Adrenal gland (tissue), 5 donors: ENCODE results near the gene TRIM27.

Experiments used
- CTCF ChIP-seq, 6 experiments: fragments of 450-650 bp in 4 of 6; fragments of 200-600 bp in 2 of 6; sonication (generic) in 1 of 6; IDR thresholded peaks; 1 replicate in 5 of 6; 2 replicates in 1 of 6; pipeline versions ENCODE4 v1.5.1 to v1.8.0; 2016 to 2021; ENCODE audit warnings: antibody characterized with exemption in 6 of 6, mild to moderate bottlenecking in 2 of 6, moderate library complexity in 1 of 6
- POLR2A ChIP-seq, 2 donors: fragments of 450-650 bp; IDR thresholded peaks; one replicate each; pipeline ENCODE4 v1.6.1; 2017; ENCODE audit warnings: antibody characterized with exemption in 2 of 2, mild to moderate bottlenecking in 2 of 2, moderate library complexity in 1 of 2
- donor health status: DM: no; HTN: no; CAD: no.

GRCh38 chr6:28927846-28928245 is 4.1 kb upstream of the TRIM27 start:
- TF ChIP-seq CTCF (IDR thresholded peaks at IDR 0.05) (no peak), POLR2A (IDR thresholded peaks at IDR 0.05) (no peak)
